Measurements from ENCODE around the gene FOXP1. TPM values are rescaled to one million over a fixed set of nuclear protein-coding genes. Genes with fewer than 3 reads are reported as not detected.

Gene FOXP1
- total and polyA plus RNA-seq, 9 of the 15 experiments (the other 6 are each of a cell fraction or from before 2014, with no cell fraction given): 7.7 to 34.5 (median 13.7) TPM

DNA sequence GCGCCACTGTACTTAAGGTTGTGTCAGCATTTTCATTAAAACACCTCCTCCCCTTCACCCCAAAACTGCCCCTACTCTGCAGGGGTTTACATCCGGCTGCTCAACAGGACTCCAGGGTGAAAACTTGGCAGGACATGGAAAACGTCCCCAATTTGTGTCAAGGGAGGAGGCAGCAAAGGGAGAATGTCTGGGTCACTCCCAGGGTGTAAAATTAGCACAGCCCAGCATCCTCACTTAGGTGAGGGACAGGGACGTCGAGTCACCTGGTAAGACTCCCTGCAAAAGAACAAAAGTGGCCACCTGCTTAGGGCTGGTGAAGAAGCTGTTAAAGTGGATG is 532.3 kb downstream of the FOXP1 start:
- no peak for ATAC-seq
- Histone ChIP-seq H3K4me2 (ENCODE audit: insufficient read depth, low read length) (no peak overlapping the region), H3K9me1 (ENCODE audit: control insufficient read depth, insufficient read depth, low read length) (no peaks in the 10 kb centered on the region), H3K4me1 (replicated peaks in 1 of 2; ENCODE audit: control insufficient read depth in 2 of 2, insufficient read depth in 2 of 2, low read length in 2 of 2) (peaks cover 0 to 13% of the 10 kb centered on the region in 2 experiments; a peak in 3 of 5 replicates), H3K4me3 (no peak overlapping the region), H2AFZ (ENCODE audit: low read depth, low read length) (no peak overlapping the region), H3K36me3 (ENCODE audit: control insufficient read depth, insufficient read depth, low read length) (peaks cover 67% of the 10 kb centered on the region), H3K9ac (ENCODE audit: insufficient read depth in 1 of 2, low read depth in 2 of 2, low read length in 2 of 2) (no peak overlapping the region), H3K27me3 (ENCODE audit: control insufficient read depth in 2 of 2, insufficient read depth in 2 of 2, low read length in 2 of 2) (no peaks in the 10 kb centered on the region), H3K27ac (ENCODE audit: extremely low read depth, low read depth, low read length) (no peak overlapping the region), H3K79me2 (ENCODE audit: control insufficient read depth, insufficient read depth, low read length) (no peaks in the 10 kb centered on the region; the same call in 2 of the 3 replicates), H3K9me3 (replicated peaks; ENCODE audit: control insufficient read depth, insufficient read depth, low read depth, low read length) (no peaks in the 10 kb centered on the region), H4K20me1 (replicated peaks; ENCODE audit: control insufficient read depth, insufficient read depth, low read length) (no peaks in the 10 kb centered on the region)
- intact Hi-C loops (cut with micrococcal nuclease) (no loop called here), in situ Hi-C loops (cut with MboI) (no loop called here)
- 47% methylated on average over 5 of the region's 5 CpGs for WGBS (ENCODE audit: insufficient coverage, low coverage, missing lambda C conversion rate)
- no peak for TF ChIP-seq POLR2A (conservative IDR thresholded peaks at IDR 0.05)
- TF ChIP-seq ZNF316 (IDR thresholded peaks at IDR 0.05): peak; percentile 54
- FAIRE-seq: no peak
- BruUV-seq (replicated peaks): no TSS peak
- DNase-seq (ENCODE audit: extremely low read depth in 1 of 4, low spot score in 3 of 4): no peak
- ChIA-PET POLR2A (interaction anchor here (0.5 to 1.5 kb wide), 3 partner anchors 10 to 195 kb away, joined by 3 to 7 read pairs (median 4); no protein-coding TSS in a partner anchor), CTCF (ENCODE audit: low intra/inter-chr PET ratio) (no interaction called here)

DNA sequence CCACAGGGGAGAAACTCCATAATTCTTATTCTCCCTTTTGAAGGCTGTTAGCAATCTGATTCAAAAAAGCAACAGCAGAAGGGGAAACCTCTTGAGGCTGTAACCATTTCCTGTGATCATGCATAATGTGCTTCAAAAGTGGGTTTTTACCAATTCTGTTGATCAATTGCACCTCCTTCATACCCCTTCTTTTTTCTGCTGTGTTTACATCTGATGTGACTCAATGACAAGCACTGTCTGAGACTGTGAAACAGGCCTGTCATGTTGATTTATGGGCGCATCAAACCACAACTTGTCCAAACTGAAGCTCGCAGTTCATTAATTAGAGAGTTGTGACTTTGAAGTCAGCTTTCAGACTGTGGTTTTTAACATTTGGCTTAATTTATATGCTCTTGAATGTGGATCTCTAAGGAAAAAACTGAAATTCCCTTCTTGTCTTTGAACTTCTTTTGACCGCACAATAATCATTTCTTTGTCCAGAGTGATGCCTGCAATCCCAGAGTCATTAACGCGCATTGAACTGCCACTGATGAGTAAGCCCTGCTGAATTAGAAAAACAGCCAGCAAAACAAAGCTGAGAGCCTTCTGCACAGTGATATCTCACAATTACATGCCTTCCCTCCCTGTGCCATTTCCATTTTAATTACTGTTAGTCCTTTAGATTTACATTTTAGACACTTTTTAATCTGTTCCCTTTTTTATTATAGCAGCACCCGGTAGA is 532.8 kb downstream of the FOXP1 start:
- H3K79me2 ChIP-seq (ENCODE audit: control insufficient read depth, insufficient read depth, low read length): no peaks in the 10 kb centered on the region; the same call in 2 of the 3 replicates
- H3K36me3 ChIP-seq (ENCODE audit: control insufficient read depth, insufficient read depth, low read length): peaks cover 73% of the 10 kb centered on the region
- TF ChIP-seq SIN3A (IDR thresholded peaks at IDR 0.05; ENCODE audit: borderline replicate concordance in 2 of 2, control insufficient read depth in 1 of 2, low read depth in 2 of 2, low read length in 2 of 2) (no peak), ZNF311 (CRISPR knock-in tag; IDR thresholded peaks at IDR 0.05) (no peak), JUND (IDR thresholded peaks at IDR 0.05; ENCODE audit: borderline replicate concordance, low read depth, low read length) (no peak), JUND (tag; IDR thresholded peaks at IDR 0.05; ENCODE audit: borderline replicate concordance, low read depth, low read length) (peak; percentile 30; the same call in 1 of the 3 replicates), ARHGAP35 (IDR thresholded peaks at IDR 0.05; ENCODE audit: partially characterized antibody) (peak; percentile 86), DPF2 (IDR thresholded peaks at IDR 0.05) (0 out of 2 replicates have a peak, but pooled peaks have one; percentile 23), C11orf30 (IDR thresholded peaks at IDR 0.05; ENCODE audit: low read depth) (peak; percentile 26; the same call in 1 of the 2 replicates), XRCC4 (IDR thresholded peaks at IDR 0.05; ENCODE audit: extremely low read depth, insufficient read depth, insufficient read length) (no peak), SRSF3 (IDR thresholded peaks at IDR 0.05; ENCODE audit: insufficient read depth, low read length) (no peak), FOSL1 (tag; conservative IDR thresholded peaks at IDR 0.05) (peak; percentile 47)
- TF ChIP-seq, protein P1, sequence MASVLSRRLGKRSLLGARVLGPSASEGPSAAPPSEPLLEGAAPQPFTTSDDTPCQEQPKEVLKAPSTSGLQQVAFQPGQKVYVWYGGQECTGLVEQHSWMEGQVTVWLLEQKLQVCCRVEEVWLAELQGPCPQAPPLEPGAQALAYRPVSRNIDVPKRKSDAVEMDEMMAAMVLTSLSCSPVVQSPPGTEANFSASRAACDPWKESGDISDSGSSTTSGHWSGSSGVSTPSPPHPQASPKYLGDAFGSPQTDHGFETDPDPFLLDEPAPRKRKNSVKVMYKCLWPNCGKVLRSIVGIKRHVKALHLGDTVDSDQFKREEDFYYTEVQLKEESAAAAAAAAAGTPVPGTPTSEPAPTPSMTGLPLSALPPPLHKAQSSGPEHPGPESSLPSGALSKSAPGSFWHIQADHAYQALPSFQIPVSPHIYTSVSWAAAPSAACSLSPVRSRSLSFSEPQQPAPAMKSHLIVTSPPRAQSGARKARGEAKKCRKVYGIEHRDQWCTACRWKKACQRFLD (CRISPR knock-in tag; IDR thresholded peaks at IDR 0.05): no peak
- TF ChIP-seq, protein P2, sequence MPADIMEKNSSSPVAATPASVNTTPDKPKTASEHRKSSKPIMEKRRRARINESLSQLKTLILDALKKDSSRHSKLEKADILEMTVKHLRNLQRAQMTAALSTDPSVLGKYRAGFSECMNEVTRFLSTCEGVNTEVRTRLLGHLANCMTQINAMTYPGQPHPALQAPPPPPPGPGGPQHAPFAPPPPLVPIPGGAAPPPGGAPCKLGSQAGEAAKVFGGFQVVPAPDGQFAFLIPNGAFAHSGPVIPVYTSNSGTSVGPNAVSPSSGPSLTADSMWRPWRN (IDR thresholded peaks at IDR 0.05; ENCODE audit: low read depth): no peak

More for the DNA sequence above, 532.8 kb downstream of the FOXP1 start:
- Histone ChIP-seq H3K27ac (ENCODE audit: extremely low read depth, low read depth, low read length) (no peak overlapping the region), H3K27me3 (ENCODE audit: control insufficient read depth in 2 of 2, insufficient read depth in 2 of 2, low read length in 2 of 2) (no peaks in the 10 kb centered on the region), H3K9ac (ENCODE audit: insufficient read depth in 1 of 2, low read depth in 2 of 2, low read length in 2 of 2) (no peak overlapping the region), H4K20me1 (replicated peaks; ENCODE audit: control insufficient read depth, insufficient read depth, low read length) (no peaks in the 10 kb centered on the region), H3K9me3 (replicated peaks; ENCODE audit: control insufficient read depth, insufficient read depth, low read depth, low read length) (no peaks in the 10 kb centered on the region), H2AFZ (ENCODE audit: low read depth, low read length) (no peak overlapping the region), H3K4me2 (ENCODE audit: insufficient read depth, low read length) (no peak overlapping the region), H3K4me1 (replicated peaks in 1 of 2; ENCODE audit: control insufficient read depth in 2 of 2, insufficient read depth in 2 of 2, low read length in 2 of 2) (peaks cover 0 to 13% of the 10 kb centered on the region in 2 experiments; a peak in 3 of 5 replicates), H3K4me3 (no peak overlapping the region), H3K9me1 (ENCODE audit: control insufficient read depth, insufficient read depth, low read length) (no peaks in the 10 kb centered on the region)
- 46% methylated on average over 6 of the region's 6 CpGs for WGBS (ENCODE audit: insufficient coverage, low coverage, missing lambda C conversion rate)
- intact Hi-C loops (cut with micrococcal nuclease) (no loop called here), in situ Hi-C loops (cut with MboI) (no loop called here)
- ChIA-PET POLR2A (interaction anchor here (0.5 to 0.8 kb wide), 2 partner anchors 26 to 195 kb away, joined by 3 to 4 read pairs; no protein-coding TSS in a partner anchor), CTCF (ENCODE audit: low intra/inter-chr PET ratio) (no interaction called here)
- peak in 3 of 4 experiments; percentile 8 to 53 (median 34) for DNase-seq (ENCODE audit: extremely low read depth in 1 of 4, low spot score in 3 of 4)
- BruUV-seq (replicated peaks): no TSS peak
- FAIRE-seq: no peak
- no peak; the same call in 2 of the 3 replicates for ATAC-seq
